Measurements from ENCODE around the gene PGAP2.

The PGAP2 gene

GRCh38 chr11:3832816-3833215 is 24.5 kb downstream of the PGAP2 start:
- no peak for DNase-seq

GRCh38 chr11:3833449-3833848 is 25.1 kb downstream of the PGAP2 start:
- no peak for DNase-seq

GRCh38 chr11:3834349-3834663 is 25.9 kb downstream of the PGAP2 start:
- DNase-seq: no peak

GRCh38 chr11:3834664-3835461 is 26.5 kb downstream of the PGAP2 start:
- no peak for DNase-seq

- no peak for DNase-seq
Observed at GRCh38 chr11:3835751-3836150, 27.4 kb downstream of the PGAP2 start.

- no peak for DNase-seq
Observed at GRCh38 chr11:3836903-3837302, 28.5 kb downstream of the PGAP2 start.

- DNase-seq: no peak
Observed at GRCh38 chr11:3837793-3838192, 29.4 kb downstream of the PGAP2 start.

- no peak for DNase-seq
Observed at GRCh38 chr11:3838504-3838903, 30.1 kb downstream of the PGAP2 start.

GRCh38 chr11:3840004-3840869 is 31.9 kb downstream of the PGAP2 start:
- DNase-seq: no peak

GRCh38 chr11:3840870-3841425 is 32.6 kb downstream of the PGAP2 start, which contains the start of gene RHOG:
Gene RHOG, minus strand, starts transcription at chr11:3840959. Its CDS starts 12,821 bp downstream, at chr11:3828138.
- DNase-seq: peak; percentile 89

GRCh38 chr11:3841426-3842350 is 33.3 kb downstream of the PGAP2 start:
- DNase-seq: peak; percentile 82

GRCh38 chr11:3843326-3843725 is 35.0 kb downstream of the PGAP2 start:
- no peak for DNase-seq

GRCh38 chr11:3845246-3845645 is 36.9 kb downstream of the PGAP2 start:
- no peak for DNase-seq

GRCh38 chr11:3845670-3846069 is 37.3 kb downstream of the PGAP2 start:
- no peak for DNase-seq

- DNase-seq: peak; percentile 46
Observed at GRCh38 chr11:3849297-3849874, 41.0 kb downstream of the PGAP2 start.

GRCh38 chr11:3853545-3853842 is 45.1 kb downstream of the PGAP2 start:
- no peak for DNase-seq

- DNase-seq: no peak
Observed at GRCh38 chr11:3853899-3854659, 45.7 kb downstream of the PGAP2 start.

GRCh38 chr11:3854660-3854976 is 46.3 kb downstream of the PGAP2 start:
- DNase-seq: no peak

- peak; percentile 94 for DNase-seq
Observed at GRCh38 chr11:3854977-3855807, 46.8 kb downstream of the PGAP2 start, which contains the start of gene STIM1. Gene STIM1, plus strand, starts transcription at chr11:3855664. Its CDS starts 607 bp downstream, at chr11:3856271.

- no peak for DNase-seq
Observed at GRCh38 chr11:3855808-3856491, 47.6 kb downstream of the PGAP2 start.

Data from fibroblast of skin of scalp (primary cell).